Esophagus muscularis mucosa (tissue), 4 donors: Measurements from ENCODE around the gene SERTAD2.

Experiments
- CTCF ChIP-seq, 3 experiments: fragments of 200-600 bp in 2 of 3; fragments of 450-650 bp in 1 of 3; sonication (generic) in 2 of 3; IDR thresholded peaks; one replicate each; pipeline ENCODE4 v1.5.1; 2017 to 2019; ENCODE audit warnings: antibody characterized with exemption in 3 of 3, mild to moderate bottlenecking in 2 of 3, moderate library complexity in 1 of 3
- EP300 ChIP-seq: sonication (generic); formaldehyde crosslinking; IDR thresholded peaks from one replicate; pipeline ENCODE4 v1.6.1; 2017; ENCODE audit warnings: antibody characterized with exemption
- POLR2AphosphoS5 ChIP-seq, 2 donors: sonication (generic); formaldehyde crosslinking; IDR thresholded peaks; one replicate each; pipeline ENCODE4 v1.6.1; 2017; ENCODE audit warnings: antibody characterized with exemption in 2 of 2

DNA sequence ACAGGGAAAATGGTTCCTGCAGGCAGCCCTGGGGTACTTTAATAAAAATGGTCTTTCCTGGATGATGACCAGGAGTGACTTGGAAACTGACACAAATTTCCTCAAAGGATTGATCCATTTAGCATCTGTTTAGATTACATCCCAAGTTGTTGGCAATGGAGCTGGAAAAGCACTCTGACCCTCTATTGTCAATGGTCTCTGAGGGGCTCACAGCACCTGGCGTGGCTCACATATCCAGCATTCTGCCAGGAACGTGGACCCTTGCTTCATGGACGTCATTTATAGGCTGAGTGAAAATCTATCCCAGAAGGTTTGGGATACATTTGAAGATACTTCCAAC lies 43.8 kb downstream of the SERTAD2 start:
- TF ChIP-seq CTCF (IDR thresholded peaks at IDR 0.05) (no peak), EP300 (no peak), POLR2AphosphoS5 (IDR thresholded peaks at IDR 0.05) (no peak)
